GM12874 (cell line): ENCODE data around the gene MMP24OS.

Source experiments
- TF ChIP-seq, protein P1 (sequence below): IDR thresholded peaks from 2 replicates; pipeline ENCODE4 v1.5.1; 2011; ENCODE audit warnings: low read depth, mild to moderate bottlenecking, control low read depth, low read length, moderate library complexity; ENCODE audit not compliant: insufficient read depth

The MMP24OS gene

DNA sequence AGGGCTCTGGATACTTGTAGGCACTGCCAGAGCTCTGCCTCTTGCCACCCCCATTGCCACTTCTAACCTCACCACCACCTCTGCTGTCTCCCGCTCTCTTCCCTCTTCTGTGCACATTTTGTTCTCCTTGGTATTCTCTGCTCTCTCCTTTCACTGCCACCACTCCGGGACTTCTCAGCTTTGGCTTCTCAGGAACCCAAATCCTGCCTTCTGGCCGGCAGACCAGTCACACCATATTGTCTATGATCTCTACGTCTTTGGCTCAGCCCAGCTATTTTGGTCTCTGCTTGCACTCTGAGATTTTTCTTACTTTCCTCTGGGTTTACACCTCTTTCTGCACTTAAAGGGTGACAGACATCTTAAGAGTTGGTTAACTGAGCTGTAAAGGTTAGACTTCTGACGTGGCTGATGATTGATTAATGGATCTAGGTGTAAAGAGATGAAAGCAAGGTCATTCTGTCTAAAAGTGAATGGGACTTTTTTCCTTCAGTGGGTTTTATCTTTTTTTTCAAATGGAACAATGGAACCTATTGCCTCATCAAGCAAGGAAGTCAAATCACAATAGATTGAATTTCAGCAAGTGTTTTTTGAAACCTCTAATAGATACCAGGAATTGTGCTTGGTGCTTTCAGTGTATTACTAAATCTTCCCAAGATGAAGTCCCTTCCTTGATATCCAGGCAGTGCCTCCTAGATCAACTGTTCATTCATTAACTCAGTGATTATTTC is 37.7 kb downstream of the MMP24OS start:
- TF ChIP-seq, protein P1, sequence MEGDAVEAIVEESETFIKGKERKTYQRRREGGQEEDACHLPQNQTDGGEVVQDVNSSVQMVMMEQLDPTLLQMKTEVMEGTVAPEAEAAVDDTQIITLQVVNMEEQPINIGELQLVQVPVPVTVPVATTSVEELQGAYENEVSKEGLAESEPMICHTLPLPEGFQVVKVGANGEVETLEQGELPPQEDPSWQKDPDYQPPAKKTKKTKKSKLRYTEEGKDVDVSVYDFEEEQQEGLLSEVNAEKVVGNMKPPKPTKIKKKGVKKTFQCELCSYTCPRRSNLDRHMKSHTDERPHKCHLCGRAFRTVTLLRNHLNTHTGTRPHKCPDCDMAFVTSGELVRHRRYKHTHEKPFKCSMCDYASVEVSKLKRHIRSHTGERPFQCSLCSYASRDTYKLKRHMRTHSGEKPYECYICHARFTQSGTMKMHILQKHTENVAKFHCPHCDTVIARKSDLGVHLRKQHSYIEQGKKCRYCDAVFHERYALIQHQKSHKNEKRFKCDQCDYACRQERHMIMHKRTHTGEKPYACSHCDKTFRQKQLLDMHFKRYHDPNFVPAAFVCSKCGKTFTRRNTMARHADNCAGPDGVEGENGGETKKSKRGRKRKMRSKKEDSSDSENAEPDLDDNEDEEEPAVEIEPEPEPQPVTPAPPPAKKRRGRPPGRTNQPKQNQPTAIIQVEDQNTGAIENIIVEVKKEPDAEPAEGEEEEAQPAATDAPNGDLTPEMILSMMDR = no peak

DNA sequence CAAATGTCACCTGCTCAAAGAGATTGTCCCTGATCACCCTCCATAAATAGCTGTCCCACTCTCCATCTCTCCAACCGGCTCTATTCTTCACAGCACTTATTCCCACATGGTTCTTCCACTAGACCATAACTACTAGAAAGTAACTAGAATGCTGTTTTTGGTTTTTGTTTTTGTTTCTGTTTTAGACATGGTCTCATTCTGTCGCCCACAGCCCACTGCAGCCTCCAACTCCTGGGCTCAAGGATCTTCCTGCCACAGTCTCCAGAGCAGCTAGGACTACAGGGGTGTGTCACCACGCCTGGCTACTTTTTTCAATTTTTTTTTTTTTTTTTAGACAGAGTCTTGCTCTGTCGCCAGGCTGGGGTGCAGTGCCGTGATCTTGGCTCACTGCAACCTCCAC is 39.2 kb downstream of the MMP24OS start:
- TF ChIP-seq, protein P1 = no peak

DNA sequence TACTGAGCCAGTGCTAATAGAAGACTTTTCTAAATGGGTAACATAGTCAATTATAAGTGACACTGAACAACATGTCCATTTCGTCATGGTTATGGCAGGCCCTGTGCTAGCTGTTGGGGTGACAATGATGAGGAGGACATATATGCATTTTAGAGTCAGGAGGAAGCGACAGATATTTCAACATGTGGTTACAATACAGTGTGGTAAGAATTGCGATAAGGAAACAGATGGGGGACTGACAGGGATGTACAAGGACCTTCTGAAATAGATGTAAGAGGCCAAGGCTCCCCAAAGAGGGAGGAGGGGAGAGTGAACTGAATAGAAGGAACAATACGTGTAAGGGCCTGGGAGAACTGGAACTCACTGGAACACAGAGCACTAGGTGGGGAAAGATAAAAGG is 39.8 kb downstream of the MMP24OS start:
- TF ChIP-seq, protein P1 = no peak

DNA sequence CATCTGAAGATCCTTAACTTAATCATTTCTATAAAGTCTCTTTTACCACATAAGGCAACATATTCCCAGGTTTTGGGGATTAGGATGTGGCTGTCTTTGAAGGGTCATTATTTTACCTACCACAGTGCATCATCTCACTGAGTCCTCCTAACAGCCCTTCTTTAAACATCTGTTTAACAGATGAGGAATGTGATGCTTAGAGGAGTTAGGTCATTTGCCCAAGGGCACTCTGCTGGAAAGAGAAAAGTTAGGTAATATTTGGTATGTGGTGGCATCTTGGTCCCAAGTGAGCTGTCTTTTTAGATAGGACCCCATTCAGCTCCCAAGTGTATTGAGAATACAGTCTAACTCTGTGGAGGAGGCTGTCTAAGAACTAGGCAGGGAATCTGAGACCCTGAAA is 40.4 kb downstream of the MMP24OS start:
- TF ChIP-seq, protein P1 = no peak

DNA sequence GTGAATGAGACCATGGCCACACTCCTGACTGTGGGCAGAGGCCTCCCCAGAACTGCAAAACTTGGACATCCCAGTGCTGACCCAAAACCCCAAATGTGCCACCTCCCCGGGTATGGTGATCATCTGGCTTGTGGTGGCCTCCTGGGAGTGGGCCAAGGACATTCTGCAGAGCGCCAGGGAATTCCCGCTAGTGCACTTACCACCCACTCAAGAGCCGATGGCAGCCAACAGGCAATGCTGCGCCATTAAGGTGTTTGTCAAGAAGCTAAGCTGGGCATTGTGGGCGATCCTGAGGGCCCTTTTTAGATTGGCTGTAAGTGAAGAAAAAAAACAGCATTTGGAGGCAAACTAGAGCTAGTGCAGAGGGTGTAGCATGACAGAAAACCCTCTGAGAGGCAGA is 42.0 kb downstream of the MMP24OS start:
- TF ChIP-seq, protein P1 = no peak

DNA sequence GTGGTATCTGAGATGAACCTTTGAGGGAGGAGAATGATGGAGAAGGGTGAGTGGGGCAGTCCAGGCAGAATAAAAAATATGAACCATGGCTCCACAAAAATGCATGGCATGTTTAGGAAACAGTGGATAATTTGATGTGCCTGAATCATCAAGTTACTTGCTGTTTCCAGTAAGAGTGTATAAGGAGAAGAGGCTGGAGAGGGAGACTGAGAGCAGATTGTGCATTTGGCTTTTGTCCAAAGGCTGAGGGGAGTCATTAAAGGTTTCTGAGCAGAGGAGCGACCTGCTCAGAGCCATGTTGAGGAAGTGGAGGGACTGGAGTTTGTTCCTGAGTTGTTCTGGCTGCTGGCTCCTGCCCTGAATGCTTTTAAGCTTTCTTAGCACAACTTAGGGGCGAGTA is 45.3 kb downstream of the MMP24OS start:
- TF ChIP-seq, protein P1 = no peak

DNA sequence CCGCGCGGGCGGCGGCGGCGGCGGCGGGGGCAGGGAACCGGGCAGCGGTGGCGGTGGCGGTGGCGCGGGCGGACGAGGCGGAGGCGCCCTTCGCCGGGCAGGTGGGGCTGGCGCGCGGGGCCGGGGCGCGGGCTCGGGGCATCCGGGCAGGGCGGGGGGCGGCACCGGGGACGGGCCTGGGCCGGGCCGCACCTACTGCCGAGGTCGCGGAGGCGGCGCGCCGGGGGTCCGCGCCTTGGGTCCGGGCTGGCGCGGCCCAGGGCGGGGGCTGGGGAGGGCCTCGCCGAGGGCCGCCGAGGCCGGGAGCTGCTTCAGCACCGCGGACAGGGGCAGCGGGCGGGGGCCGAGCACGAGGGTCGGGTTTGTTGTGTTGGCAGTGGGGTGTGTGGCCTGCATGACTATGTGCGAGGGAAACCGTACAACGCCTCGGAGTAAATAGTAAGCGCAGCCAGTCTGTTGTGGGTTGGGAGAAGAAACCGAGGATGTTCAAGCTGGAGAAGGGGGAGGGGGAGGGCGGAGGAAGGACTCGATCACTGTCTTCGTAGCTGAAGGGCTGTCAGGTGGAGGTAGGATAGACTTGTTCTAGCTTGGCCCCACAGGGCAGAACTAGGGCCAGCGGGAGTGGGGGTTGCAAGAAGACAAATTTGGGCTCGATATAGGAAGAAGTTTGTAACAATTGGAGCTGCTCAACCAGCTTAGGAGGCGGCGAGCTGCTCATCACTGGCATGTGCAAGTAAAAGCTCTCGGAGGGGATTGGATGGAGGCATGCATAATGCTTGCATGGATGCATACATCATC is 50.8 kb downstream of the MMP24OS start:
- TF ChIP-seq, protein P1 = no peak
